Measurements from ENCODE around the gene ACKR4.

GRCh38 chr3:132641837-132642538, 44.9 kb downstream of the ACKR4 start:
- TF ChIP-seq CTCF (IDR thresholded peaks at IDR 0.05) = peak; percentile 58 to 89 (median 82)
- no peak for TF ChIP-seq POLR2A (IDR thresholded peaks at IDR 0.05)

Measured in adrenal gland (tissue), 5 donors.